HL-60/S4 (cell line): ENCODE results near the gene PRDM11.
"Not testable (repeated sequence)": the region's sequence is repeated elsewhere in the genome, so short reads cannot be mapped to it uniquely, and the experiment has no call there.

Experiments used
- in situ Hi-C: fragments of 300-500 bp; cut with MboI; formaldehyde crosslinking; loops from 2 replicates; pipeline ENCODE4 v1.14.3; 2022; ENCODE audit warnings: low sequenced_read_pairs

Gene PRDM11

DNA sequence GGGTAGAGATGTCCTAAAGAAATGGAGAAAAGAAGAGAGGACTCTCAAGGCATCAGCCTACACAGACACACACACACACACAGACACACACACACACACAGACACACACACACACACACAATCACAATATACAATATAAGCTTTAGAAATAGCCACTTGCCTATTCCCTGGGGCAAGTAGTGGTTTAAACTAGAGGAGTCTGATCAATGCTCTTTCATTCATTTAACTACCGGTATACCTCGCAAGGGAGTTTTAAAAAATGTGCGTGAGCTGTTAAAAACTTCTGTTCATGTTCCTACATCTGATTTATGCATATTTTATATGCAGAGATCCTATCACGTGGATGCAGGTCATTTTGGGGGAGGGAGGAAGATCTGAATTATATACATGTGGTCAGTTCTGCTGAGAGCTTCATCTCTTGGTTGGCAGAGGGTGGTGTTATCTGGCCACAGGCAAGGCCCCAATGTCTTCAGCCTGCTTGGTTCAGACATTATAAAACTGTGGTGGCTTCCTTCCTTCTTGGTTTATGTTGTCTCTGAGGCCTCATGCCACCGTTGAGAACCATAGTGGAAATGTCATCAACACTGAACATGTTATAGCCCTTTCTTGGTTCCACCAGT, 83.1 kb downstream of the PRDM11 start:
- in situ Hi-C loops, result no loop called here

DNA sequence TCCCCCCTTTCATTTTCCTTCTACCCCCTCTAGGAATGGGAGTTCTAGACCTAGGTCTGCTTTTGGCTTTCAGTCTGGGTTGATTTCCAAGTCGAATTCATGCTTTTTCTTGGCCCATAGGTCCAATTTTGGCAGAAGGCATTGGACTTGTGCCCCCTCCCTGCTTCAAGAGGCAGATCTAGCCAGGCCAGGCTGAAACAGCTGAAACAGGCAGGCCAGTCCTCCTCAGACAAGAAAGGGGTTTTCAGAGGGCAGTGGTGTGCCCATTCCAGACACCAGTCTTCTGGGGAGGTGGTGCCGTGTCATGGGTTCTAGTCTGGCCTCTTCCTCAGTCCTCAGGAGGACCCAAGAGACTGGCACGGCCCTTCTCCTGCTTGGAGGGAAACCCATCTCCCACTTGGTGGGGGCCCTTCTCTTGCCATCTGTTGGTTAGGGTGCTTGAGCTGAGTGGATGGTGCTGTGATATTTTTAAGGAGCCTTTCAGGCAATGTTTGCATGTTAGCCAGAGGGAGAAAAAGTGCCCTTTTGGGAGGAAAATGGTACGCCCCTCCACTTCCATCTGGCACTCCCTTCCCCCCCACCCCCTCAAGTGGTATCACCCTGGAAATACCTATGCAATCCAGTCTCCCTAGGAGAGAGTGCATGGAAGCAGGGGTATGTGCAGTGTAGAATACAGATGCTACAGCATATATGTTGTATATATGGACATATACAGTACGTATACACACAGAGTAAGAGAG, 86.1 kb downstream of the PRDM11 start:
- in situ Hi-C loops, result no loop called here

- in situ Hi-C loops, result no loop called here
Observed at GRCh38 chr11:45233121-45233803, 86.8 kb downstream of the PRDM11 start.

- in situ Hi-C loops, result no loop called here
Observed at GRCh38 chr11:45233804-45234170, 87.3 kb downstream of the PRDM11 start.

- in situ Hi-C loops, result no loop called here
Observed at GRCh38 chr11:45234306-45235006, 88.0 kb downstream of the PRDM11 start.

GRCh38 chr11:45237711-45238315, 91.4 kb downstream of the PRDM11 start:
- in situ Hi-C loops, result no loop called here

- in situ Hi-C loops, result no loop called here
Observed at GRCh38 chr11:45238724-45239123, 92.3 kb downstream of the PRDM11 start.

DNA sequence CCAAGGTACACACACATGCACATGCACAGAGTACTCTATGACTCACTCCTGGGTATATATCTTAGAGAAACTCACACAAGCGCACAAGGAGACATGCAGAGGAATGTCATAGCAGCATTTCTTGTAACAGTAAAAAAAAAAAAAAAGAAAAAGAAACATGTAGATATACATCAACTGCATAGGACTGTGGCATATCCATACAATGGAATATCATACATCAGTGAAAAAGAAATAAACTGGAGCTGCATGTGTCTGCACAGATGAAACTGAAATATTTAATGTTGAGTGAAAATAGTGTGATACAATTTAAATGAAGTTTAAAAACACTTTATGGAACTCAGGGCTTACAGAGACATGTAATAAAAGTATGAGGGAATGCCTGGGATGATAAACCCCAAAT, 93.3 kb downstream of the PRDM11 start:
- in situ Hi-C loops, result no loop called here

DNA sequence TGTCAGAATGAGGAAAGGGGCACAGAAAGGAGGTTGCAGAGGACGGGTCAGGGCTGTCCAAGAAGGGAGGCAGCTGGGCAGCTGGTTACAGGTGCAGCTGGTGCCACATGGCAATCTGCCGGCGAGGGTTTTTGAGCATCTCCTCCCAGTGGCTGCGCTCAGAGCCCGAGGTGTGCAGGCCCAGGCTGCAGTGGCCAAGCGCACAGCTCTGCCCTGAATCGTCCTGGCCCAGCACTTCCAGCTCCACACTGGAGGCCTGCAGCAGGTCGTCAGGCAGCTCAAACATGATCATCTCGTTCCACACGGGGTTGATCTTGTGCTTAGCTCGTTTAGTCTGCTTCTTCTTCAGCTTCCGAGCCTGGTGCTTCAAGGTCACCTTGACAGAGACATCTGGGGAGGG, 97.5 kb downstream of the PRDM11 start:
- in situ Hi-C loops, result no loop called here

DNA sequence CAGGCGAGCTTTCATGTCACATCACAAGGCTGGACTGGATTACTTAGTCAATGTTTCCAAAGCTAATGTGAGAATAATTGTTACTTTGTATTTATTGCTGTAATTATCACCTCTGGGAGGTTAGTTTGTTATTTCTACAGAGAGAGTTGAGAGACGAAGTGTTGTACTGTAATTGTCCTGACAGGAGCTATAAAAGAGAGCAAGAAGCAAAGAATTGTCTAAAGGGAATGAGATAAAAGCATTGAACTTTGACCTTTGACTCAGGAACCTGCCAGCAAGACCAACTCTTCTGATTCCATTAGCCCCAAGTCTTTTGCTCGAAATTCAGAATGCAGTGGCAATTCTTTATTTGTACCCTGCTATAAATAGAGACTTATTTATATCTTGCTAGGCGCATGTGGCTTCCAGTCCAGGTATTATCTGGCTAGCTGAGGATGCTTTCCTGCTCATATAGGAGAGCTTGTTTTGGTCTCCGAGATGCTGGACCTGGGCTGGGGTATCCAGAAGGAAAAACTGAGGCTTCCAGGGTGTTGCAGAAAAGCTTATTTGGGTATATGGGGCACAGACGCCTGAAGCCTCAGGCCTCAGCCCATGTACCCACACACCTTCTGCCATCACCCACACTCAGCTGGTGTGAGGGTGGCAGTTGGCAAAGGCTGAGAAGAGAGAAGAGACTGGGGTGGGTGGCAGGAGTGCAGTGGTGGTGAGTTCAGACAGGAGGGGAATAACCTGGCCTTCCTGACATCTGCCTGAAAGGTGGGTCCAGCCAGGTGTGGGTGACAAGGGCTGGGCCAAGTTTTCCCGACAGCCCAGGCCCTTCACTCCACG, 99.0 kb downstream of the PRDM11 start:
- in situ Hi-C loops, result no loop called here

- in situ Hi-C loops, result no loop called here
Observed at GRCh38 chr11:45246241-45246640, 99.8 kb downstream of the PRDM11 start.

GRCh38 chr11:45247433-45247832, 101.0 kb downstream of the PRDM11 start:
- in situ Hi-C loops, result no loop called here

GRCh38 chr11:45248501-45249011, 102.1 kb downstream of the PRDM11 start:
- in situ Hi-C loops, result no loop called here

DNA sequence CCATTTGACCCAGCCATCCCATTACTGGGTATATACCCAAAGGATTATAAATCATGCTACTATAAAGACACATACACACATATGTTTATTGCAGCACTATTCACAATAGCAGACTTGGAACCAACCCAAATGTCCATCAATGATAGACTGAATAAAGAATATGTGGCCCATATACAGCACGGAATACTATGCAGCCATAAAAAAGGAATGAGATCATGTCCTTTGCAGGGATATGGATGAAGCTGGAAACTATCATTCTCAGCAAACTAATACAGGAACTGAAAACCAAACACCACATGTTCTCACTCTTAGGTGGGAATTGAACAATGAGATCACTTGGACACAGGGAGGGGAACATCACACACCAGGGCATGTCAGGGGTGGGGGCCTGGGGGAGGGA, 102.9 kb downstream of the PRDM11 start:
- in situ Hi-C loops, result not testable (repeated sequence)

DNA sequence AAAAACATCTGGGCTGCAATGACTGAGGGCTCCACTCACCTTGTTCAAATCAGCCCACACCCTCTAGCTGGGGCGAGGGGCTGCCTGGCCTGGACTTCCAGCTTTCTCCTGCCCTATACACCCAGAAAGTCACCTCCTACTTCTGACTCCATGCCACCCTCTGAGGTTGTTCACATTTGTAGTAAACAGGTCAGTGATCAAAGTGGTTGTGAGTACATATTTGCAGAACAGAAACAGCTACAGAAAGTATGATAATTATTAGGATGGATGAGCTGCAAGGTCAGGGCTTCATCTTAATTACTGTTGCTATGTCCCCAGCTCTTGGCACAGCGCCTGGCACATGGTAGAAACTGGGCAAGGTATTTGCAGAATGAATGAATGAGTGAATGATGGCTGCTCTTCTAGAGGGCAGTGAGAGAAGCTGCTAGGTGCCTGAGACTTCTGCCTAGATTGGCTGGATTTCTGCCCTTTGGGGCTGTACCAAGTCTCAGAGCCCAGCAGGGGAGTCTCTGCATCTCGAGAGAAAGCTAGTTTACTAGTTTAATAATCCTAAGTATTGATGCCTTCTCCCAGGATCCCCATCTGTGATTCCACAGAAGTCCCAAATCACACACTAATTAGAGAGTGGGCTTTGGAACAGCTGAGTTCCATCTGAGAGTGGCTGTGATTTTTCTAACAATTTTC, 103.7 kb downstream of the PRDM11 start:
- in situ Hi-C loops, result no loop called here

GRCh38 chr11:45252134-45252856, 105.9 kb downstream of the PRDM11 start:
- in situ Hi-C loops, result no loop called here

DNA sequence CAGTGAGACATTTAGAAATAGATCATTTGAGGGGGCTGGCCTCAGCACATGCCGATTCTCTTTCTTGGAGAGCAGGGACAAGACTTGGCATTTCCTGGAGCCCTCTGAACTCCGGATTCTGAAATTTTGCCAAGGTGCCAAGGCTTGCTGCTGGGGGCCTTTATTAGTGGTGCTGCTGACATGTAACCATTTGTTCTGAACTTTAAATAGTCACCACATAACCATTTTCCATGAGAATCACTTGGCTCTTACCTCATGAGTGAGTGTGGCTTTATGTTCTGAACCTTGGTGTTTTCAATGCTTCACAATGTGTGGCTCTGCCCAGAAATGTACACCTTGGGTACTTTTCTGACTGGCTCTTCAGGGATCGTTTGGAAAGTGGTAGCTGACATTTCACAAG, 106.4 kb downstream of the PRDM11 start:
- in situ Hi-C loops, result no loop called here

GRCh38 chr11:45253640-45254039, 107.2 kb downstream of the PRDM11 start:
- in situ Hi-C loops, result no loop called here

DNA sequence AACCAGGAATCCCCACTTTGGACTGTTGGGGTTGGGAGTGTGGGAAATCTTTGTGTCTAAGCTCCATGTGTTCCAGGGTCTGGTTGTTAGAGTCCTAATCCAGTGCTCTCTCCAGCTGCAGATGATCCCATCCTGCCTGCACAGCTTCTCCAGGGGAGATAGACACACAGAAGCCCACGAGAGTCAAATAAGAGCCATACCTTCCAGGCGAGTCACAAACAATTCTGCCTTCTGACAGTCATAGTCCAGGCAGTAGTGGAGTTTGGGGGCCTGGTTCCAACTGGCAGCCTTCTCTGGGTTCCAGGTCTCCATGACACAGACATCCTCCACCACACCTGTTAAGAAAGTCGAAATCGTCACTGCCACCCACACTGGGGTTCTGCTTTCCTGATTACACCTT, 107.6 kb downstream of the PRDM11 start:
- in situ Hi-C loops, result no loop called here
